HepG2 (cell line): ENCODE data around the gene ZCCHC7. TPM values are rescaled to one million over a fixed set of nuclear protein-coding genes. Genes with fewer than 3 reads are reported as not detected.

Source experiments
- CREM ChIP-seq, 2 experiments: sonication (generic) in 1 of 2; formaldehyde crosslinking in 1 of 2; IDR thresholded peaks; 2 replicates each; pipeline versions ENCODE4 v1.4.0 to v1.6.1; 2016 to 2020; ENCODE audit warnings: antibody characterized with exemption in 1 of 2, mild to moderate bottlenecking in 1 of 2, missing genetic modification reagents in 1 of 2
- HOXA7 ChIP-seq: sonication (generic); formaldehyde crosslinking; IDR thresholded peaks from 2 replicates; pipeline ENCODE4 v1.8.1; 2022; ENCODE audit warnings: mild to moderate bottlenecking, missing genetic modification reagents, moderate library complexity
- RAD21 ChIP-seq: fragments of 450-650 bp; formaldehyde crosslinking; IDR thresholded peaks from 2 replicates; pipeline ENCODE4 v1.5.0; 2020; ENCODE audit warnings: mild to moderate bottlenecking
- TBL1XR1 ChIP-seq: fragments of 150-350 bp; IDR thresholded peaks from 2 replicates; pipeline ENCODE4 v1.6.1; 2014; ENCODE audit warnings: borderline replicate concordance, low read length; ENCODE audit not compliant: partially characterized antibody
- ZBTB21 ChIP-seq: sonication (generic); formaldehyde crosslinking; IDR thresholded peaks from 2 replicates; pipeline ENCODE4 v1.4.0; 2020; ENCODE audit warnings: missing genetic modification reagents
- ZNF639 ChIP-seq: conservative IDR thresholded peaks from 2 replicates; pipeline ENCODE4 v1.6.1; 2018; ENCODE audit warnings: missing genetic modification reagents
- polyA plus RNA-seq, 8 experiments: library from polyadenylated mRNA; depleted of rRNA in 3 of 8; stranded (reverse) in 7 of 8; unstranded in 1 of 8; fragments of >200 nt; fragmentation: Illumina TruSeq in 4 of 8; extraction: Trizol in 4 of 8; gene quantifications; 2 replicates each; pipeline versions ENCODE4 v1.2.1 to v1.2.3, GENCODE V29; 2011 to 2016; ENCODE audit warnings: low read depth in 4 of 8, missing spikeins in 1 of 8, mixed read lengths in 1 of 8; ENCODE audit not compliant: insufficient read depth in 1 of 8
- small RNA-seq, 3 experiments: library from RNA; depleted of rRNA; stranded (forward); fragments of <200 nt; gene quantifications; one replicate each; pipeline ENCODE3, GENCODE V24; 2012; ENCODE audit warnings: low read depth in 2 of 3, low replicate concordance in 1 of 3; ENCODE audit not compliant: insufficient read length in 3 of 3, insufficient read depth in 2 of 3
- total RNA-seq, 5 experiments: library from RNA; depleted of rRNA; stranded (reverse); fragments of >200 nt; fragmentation: Illumina TruSeq; extraction: Trizol; gene quantifications; 2 replicates each; pipeline ENCODE4 v1.2.3, GENCODE V29; 2016; ENCODE audit warnings: low read depth in 1 of 5

ZCCHC7 gene
- total and polyA plus RNA-seq, 2 of the 13 experiments (the other 11 are each of a cell fraction or from before 2014, with no cell fraction given) = 13.6 to 19.3 TPM

GRCh38 chr9:37407468-37407867, 287.1 kb downstream of the ZCCHC7 start (continued):
- TF ChIP-seq ZNF639 (CRISPR knock-in tag) (no peak), HOXA7 (no peak), CREM (IDR thresholded peaks at IDR 0.05) (no peak), CREM (CRISPR knock-in tag; IDR thresholded peaks at IDR 0.05) (no peak), ZBTB21 (no peak), RAD21 (no peak), TBL1XR1 (no peak)
- TF ChIP-seq, all 625 proteins: peak for 5

Small RNA genes lying within 50 kb of the gene (small RNA-seq; reads per million reads assigned to genes)
- gene AL512604.1 (0 reads per million in 3 experiments), gene RF00019 (0 reads per million in 3 experiments), gene RNU6-677P (0 reads per million in 3 experiments)

Other genes starting within 250 kb of the ZCCHC7 start
- not detected in 2 replicates for gene PAX5, start 86.3 kb upstream of the ZCCHC7 start, total RNA-seq (2016; rRNA removed; fragmentation: Illumina TruSeq; extraction: Trizol)
- not detected in 2 replicates for gene PAX5, start 86.3 kb upstream of the ZCCHC7 start, polyA plus RNA-seq (2011; rRNA removed)